ENCODE results near the gene METTL22. TPM values are rescaled to one million over a fixed set of nuclear protein-coding genes. Genes with fewer than 3 reads are reported as not detected.

The METTL22 gene
- total and polyA plus RNA-seq, 2 donors (not counting 3 experiments of a cell fraction or from before 2014, with no cell fraction given), result 42.0 to 52.6 TPM

DNA sequence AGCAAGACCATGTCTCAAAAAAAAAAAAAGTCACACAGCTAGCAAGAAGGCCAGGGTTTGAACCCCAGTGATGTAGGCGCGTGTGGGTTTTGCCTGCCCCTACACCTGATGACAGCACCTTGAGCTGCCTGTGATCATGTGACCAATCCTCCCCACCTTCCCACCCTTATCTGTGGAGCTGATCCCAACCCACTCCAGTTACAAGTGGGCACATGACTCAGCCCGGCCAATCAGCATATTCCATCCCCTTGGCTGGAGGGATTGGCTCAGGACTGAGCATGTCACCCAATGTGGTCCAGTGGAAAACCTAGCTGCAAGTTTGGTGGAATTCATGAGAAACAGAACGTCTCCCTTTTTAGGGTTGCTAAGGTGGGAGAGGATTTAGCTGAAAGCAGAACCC lies 37.8 kb upstream of the METTL22 start:
- no peaks in the 10 kb centered on the region for H3K36me3 ChIP-seq (ENCODE audit: control insufficient read depth in 2 of 2, extremely low read depth in 1 of 2, insufficient read depth in 2 of 2, low read length in 2 of 2)
- no peaks in the 10 kb centered on the region for H3K9me1 ChIP-seq (replicated peaks; ENCODE audit: control insufficient read depth, extremely low read depth, insufficient read depth, low read length)
- no peak overlapping the region for H3K4me3 ChIP-seq (replicated peaks in 1 of 3; ENCODE audit: insufficient read depth in 1 of 3, low read depth in 1 of 3, low read length in 3 of 3)
- FAIRE-seq (no peak), DNase-seq (ENCODE audit: low read depth, low spot score) (no peak)
- dilution Hi-C loops (cut with MboI; ENCODE audit: extremely low pct_ligation_motif_present, low sequenced_read_pairs) (no loop called here), intact Hi-C loops (cut with micrococcal nuclease) (no loop called here)
- no peaks in the 10 kb centered on the region for H3K79me2 ChIP-seq (ENCODE audit: control insufficient read depth, insufficient read depth, low read length)
- TF ChIP-seq POLR2A (IDR thresholded peaks at IDR 0.05; ENCODE audit: low read depth, low read length) (no peak), GATA2 (IDR thresholded peaks at IDR 0.05; ENCODE audit: insufficient read depth, insufficient read length, low read depth, low read length) (no peak), EZH2 (IDR thresholded peaks at IDR 0.05; ENCODE audit: borderline replicate concordance, low read depth, low read length, severe bottlenecking) (no peak), FOS (IDR thresholded peaks at IDR 0.05; ENCODE audit: borderline replicate concordance, insufficient read depth, low read length) (no peak), POLR2AphosphoS5 (IDR thresholded peaks at IDR 0.05; ENCODE audit: insufficient read depth, low read depth, low read length) (no peak), MYC (IDR thresholded peaks at IDR 0.05; ENCODE audit: low read depth, low read length) (no peak), JUN (IDR thresholded peaks at IDR 0.05; ENCODE audit: borderline replicate concordance, insufficient read depth, insufficient read length, low read depth) (no peak)
- TF ChIP-seq, protein P1, sequence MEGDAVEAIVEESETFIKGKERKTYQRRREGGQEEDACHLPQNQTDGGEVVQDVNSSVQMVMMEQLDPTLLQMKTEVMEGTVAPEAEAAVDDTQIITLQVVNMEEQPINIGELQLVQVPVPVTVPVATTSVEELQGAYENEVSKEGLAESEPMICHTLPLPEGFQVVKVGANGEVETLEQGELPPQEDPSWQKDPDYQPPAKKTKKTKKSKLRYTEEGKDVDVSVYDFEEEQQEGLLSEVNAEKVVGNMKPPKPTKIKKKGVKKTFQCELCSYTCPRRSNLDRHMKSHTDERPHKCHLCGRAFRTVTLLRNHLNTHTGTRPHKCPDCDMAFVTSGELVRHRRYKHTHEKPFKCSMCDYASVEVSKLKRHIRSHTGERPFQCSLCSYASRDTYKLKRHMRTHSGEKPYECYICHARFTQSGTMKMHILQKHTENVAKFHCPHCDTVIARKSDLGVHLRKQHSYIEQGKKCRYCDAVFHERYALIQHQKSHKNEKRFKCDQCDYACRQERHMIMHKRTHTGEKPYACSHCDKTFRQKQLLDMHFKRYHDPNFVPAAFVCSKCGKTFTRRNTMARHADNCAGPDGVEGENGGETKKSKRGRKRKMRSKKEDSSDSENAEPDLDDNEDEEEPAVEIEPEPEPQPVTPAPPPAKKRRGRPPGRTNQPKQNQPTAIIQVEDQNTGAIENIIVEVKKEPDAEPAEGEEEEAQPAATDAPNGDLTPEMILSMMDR (IDR thresholded peaks at IDR 0.05; ENCODE audit: extremely low read depth in 1 of 2, insufficient read depth in 1 of 2, low read depth in 1 of 2, low read length in 2 of 2), result no peak
- TF ChIP-seq, protein P2, sequence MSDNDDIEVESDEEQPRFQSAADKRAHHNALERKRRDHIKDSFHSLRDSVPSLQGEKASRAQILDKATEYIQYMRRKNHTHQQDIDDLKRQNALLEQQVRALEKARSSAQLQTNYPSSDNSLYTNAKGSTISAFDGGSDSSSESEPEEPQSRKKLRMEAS (IDR thresholded peaks at IDR 0.05; ENCODE audit: insufficient read depth, insufficient read length), result no peak
- no peak overlapping the region for H3K4me2 ChIP-seq (ENCODE audit: insufficient read depth, low read length)
- no peaks in the 10 kb centered on the region for H3K9me3 ChIP-seq (replicated peaks; ENCODE audit: control insufficient read depth, insufficient read depth, low read length)
- H3K4me1 ChIP-seq (ENCODE audit: control insufficient read depth, extremely low read depth, insufficient read depth, low read length), result no peaks in the 10 kb centered on the region
- BruUV-seq (replicated peaks), result no TSS peak
- H2AFZ ChIP-seq (ENCODE audit: low read depth, low read length), result no peak overlapping the region
- ChIA-PET CTCF (interaction anchor here (0.9 to 1.2 kb wide), 2 partner anchors 9 to 17 kb away, joined by 3 to 4 read pairs; no protein-coding TSS in a partner anchor), POLR2A (no interaction called here)
- H4K20me1 ChIP-seq (replicated peaks; ENCODE audit: control insufficient read depth, extremely low read depth, insufficient read depth, low read length), result no peaks in the 10 kb centered on the region
- H3K9ac ChIP-seq (replicated peaks; ENCODE audit: extremely low read depth, insufficient read depth, low read length), result no peak overlapping the region
- peaks cover 7% of the 10 kb centered on the region in 2 experiments for H3K27me3 ChIP-seq (ENCODE audit: control insufficient read depth in 2 of 2, insufficient read depth in 2 of 2, low read length in 2 of 2)
- H3K27ac ChIP-seq (ENCODE audit: insufficient read depth, low read depth, low read length), result no peak overlapping the region
